ENCODE data around the gene OVCH1. TPM values are rescaled to one million over a fixed set of nuclear protein-coding genes. Genes with fewer than 3 reads are reported as not detected.
A peak's percentile ranks its signal among the peaks of the same experiment; 100 is the strongest.

OVCH1 gene, protein sequence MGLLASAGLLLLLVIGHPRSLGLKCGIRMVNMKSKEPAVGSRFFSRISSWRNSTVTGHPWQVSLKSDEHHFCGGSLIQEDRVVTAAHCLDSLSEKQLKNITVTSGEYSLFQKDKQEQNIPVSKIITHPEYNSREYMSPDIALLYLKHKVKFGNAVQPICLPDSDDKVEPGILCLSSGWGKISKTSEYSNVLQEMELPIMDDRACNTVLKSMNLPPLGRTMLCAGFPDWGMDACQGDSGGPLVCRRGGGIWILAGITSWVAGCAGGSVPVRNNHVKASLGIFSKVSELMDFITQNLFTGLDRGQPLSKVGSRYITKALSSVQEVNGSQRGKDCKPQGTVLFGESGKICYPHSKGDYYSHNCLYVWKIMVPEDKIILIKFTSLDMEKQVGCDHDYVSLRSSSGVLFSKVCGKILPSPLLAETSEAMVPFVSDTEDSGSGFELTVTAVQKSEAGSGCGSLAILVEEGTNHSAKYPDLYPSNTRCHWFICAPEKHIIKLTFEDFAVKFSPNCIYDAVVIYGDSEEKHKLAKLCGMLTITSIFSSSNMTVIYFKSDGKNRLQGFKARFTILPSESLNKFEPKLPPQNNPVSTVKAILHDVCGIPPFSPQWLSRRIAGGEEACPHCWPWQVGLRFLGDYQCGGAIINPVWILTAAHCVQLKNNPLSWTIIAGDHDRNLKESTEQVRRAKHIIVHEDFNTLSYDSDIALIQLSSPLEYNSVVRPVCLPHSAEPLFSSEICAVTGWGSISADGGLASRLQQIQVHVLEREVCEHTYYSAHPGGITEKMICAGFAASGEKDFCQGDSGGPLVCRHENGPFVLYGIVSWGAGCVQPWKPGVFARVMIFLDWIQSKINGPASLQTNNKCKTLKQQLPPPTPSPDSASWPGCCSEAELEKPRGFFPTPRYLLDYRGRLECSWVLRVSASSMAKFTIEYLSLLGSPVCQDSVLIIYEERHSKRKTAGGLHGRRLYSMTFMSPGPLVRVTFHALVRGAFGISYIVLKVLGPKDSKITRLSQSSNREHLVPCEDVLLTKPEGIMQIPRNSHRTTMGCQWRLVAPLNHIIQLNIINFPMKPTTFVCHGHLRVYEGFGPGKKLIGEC
- not detected for total RNA-seq (2021; ENCODE audit: unreplicated experiment)
- not detected in 2 replicates for polyA plus RNA-seq (2012)
- Bru-seq, nascent RNA: percentile 14 among the genes with signal in this experiment
- BruChase-seq, experiment 1, labeled RNA remaining after a 6-hour chase: percentile 15 among the genes with signal in this experiment
- percentile 17 among the genes with signal in this experiment for BruChase-seq, experiment 2, labeled RNA remaining after a 2-hour chase
- long read RNA-seq: 0 reads

DNA sequence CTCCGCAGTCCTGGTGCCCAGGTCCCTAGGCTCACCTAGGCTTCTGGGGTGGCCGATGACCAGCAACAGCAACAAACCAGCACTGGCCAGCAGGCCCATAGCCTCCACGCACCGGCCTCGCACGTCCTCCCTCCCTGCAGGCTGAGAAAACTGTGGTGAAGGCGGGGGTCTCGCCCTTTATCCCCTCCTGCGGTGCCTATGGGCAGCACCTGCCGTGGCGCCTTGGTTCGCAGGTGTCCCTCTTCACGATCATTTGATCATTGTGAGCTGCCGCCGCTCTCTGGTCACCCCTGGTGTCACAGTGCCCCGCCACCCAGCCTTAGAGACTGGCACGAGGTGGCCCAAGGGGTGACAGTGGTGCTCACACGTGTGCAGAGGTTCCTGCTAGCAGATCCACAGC, at the start of gene OVCH1:
Gene OVCH1, minus strand, starts transcription at position 99 of the 400 bp plus-strand sequence. Its CDS starts 0 bp downstream, at position 99.
- no TSS peak for BruUV-seq (replicated peaks)
- DNase-seq (ENCODE audit: low read depth, low spot score) (no peak), ATAC-seq (no peak)
- Histone ChIP-seq H3K27ac (ENCODE audit: low read depth, low read length) (no peak within 1 kb of the TSS), H3K79me2 (ENCODE audit: insufficient read depth, low read length) (no peaks in the 10 kb centered on the region), H4K20me1 (ENCODE audit: insufficient read depth) (no peaks in the 10 kb centered on the region), H3K4me3 (replicated peaks in 1 of 2; ENCODE audit: low read depth in 1 of 2, low read length in 2 of 2) (no peak within 1 kb of the TSS), H2AFZ (ENCODE audit: low read depth, low read length, poor library complexity, severe bottlenecking) (no peak within 1 kb of the TSS), H3K9ac (ENCODE audit: low read length) (no peak within 1 kb of the TSS), H3K4me1 (ENCODE audit: control insufficient read depth in 1 of 2, insufficient read depth in 2 of 2, low read length in 2 of 2) (no peaks in the 10 kb centered on the region), H3K36me3 (ENCODE audit: control insufficient read depth in 1 of 2, insufficient read depth in 2 of 2, low read length in 2 of 2) (no peaks in the 10 kb centered on the region), H3K9me2 (ENCODE audit: insufficient read depth) (no peaks in the 10 kb centered on the region), H3K4me2 (ENCODE audit: low read length) (no peak within 1 kb of the TSS), H3K27me3 (ENCODE audit: insufficient read depth, low read length) (no peaks in the 10 kb centered on the region), H3K9me3 (ENCODE audit: control insufficient read depth in 1 of 2, insufficient read depth in 1 of 2, low read depth in 1 of 2, low read length in 2 of 2) (no peaks in the 10 kb centered on the region)
- RAD21 ChIA-PET (ENCODE audit: low non-redundant PET in 1 of 2, low total read pairs in 2 of 2, uncharacterized antibody in 2 of 2, unreplicated experiment in 2 of 2): no interaction called here
- intact Hi-C loops (cut with micrococcal nuclease): no loop called here
- TF ChIP-seq SIN3A (IDR thresholded peaks at IDR 0.05; ENCODE audit: low read depth): no peak
- no peak for TF ChIP-seq ZFX (IDR thresholded peaks at IDR 0.05)
- TF ChIP-seq YY1 (IDR thresholded peaks at IDR 0.05; ENCODE audit: extremely low read depth, insufficient replicate concordance, low read depth, low read length): no peak
- no peak for TF ChIP-seq EGR1 (IDR thresholded peaks at IDR 0.05; ENCODE audit: low read depth)
- TF ChIP-seq JUND (IDR thresholded peaks at IDR 0.05): no peak
- no peak for TF ChIP-seq ZNF274 (IDR thresholded peaks at IDR 0.05; ENCODE audit: low read depth, low read length)
- TF ChIP-seq, protein P1, sequence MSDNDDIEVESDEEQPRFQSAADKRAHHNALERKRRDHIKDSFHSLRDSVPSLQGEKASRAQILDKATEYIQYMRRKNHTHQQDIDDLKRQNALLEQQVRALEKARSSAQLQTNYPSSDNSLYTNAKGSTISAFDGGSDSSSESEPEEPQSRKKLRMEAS (IDR thresholded peaks at IDR 0.05): no peak
- TF ChIP-seq, protein P2, sequence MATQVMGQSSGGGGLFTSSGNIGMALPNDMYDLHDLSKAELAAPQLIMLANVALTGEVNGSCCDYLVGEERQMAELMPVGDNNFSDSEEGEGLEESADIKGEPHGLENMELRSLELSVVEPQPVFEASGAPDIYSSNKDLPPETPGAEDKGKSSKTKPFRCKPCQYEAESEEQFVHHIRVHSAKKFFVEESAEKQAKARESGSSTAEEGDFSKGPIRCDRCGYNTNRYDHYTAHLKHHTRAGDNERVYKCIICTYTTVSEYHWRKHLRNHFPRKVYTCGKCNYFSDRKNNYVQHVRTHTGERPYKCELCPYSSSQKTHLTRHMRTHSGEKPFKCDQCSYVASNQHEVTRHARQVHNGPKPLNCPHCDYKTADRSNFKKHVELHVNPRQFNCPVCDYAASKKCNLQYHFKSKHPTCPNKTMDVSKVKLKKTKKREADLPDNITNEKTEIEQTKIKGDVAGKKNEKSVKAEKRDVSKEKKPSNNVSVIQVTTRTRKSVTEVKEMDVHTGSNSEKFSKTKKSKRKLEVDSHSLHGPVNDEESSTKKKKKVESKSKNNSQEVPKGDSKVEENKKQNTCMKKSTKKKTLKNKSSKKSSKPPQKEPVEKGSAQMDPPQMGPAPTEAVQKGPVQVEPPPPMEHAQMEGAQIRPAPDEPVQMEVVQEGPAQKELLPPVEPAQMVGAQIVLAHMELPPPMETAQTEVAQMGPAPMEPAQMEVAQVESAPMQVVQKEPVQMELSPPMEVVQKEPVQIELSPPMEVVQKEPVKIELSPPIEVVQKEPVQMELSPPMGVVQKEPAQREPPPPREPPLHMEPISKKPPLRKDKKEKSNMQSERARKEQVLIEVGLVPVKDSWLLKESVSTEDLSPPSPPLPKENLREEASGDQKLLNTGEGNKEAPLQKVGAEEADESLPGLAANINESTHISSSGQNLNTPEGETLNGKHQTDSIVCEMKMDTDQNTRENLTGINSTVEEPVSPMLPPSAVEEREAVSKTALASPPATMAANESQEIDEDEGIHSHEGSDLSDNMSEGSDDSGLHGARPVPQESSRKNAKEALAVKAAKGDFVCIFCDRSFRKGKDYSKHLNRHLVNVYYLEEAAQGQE (IDR thresholded peaks at IDR 0.05; ENCODE audit: low read depth): no peak
- TF ChIP-seq EZH2 (IDR thresholded peaks at IDR 0.05): no peak
- no peak for TF ChIP-seq TCF7L2 (IDR thresholded peaks at IDR 0.05; ENCODE audit: borderline replicate concordance, extremely low read depth, insufficient read depth, insufficient read length)
- no peak for TF ChIP-seq SP1 (IDR thresholded peaks at IDR 0.05; ENCODE audit: low read depth)
- no peak for TF ChIP-seq CEBPB (IDR thresholded peaks at IDR 0.05; ENCODE audit: low read depth)
- POLR2A ChIA-PET: no interaction called here
- CTCF ChIA-PET: no interaction called here

Measured in HCT116 (cell line).